Tongue (tissue), 2 donors: ENCODE results near the gene PANK1. TPM values are rescaled to one million over a fixed set of nuclear protein-coding genes. Genes with fewer than 3 reads are reported as not detected.
A peak's percentile ranks its signal among the peaks of the same experiment; 100 is the strongest.
"Not testable (repeated sequence)": the region's sequence is repeated elsewhere in the genome, so short reads cannot be mapped to it uniquely, and the experiment has no call there.

ENCODE experiments used
- DNase-seq: peaks from one replicate; pipeline ENCODE4 v3.0.0-alpha.2; 2015
- total RNA-seq: library from RNA; depleted of rRNA; stranded (reverse); fragments of >200 nt; gene quantifications from one replicate; pipeline ENCODE4 v1.2.3, GENCODE V29; 2014

The PANK1 gene
- total RNA-seq, 1 donor from 2014 or later: 27.3 TPM

- no peak for DNase-seq
Measured at GRCh38 chr10:89566992-89567391, 78.0 kb downstream of the PANK1 start.

GRCh38 chr10:89566095-89566950 is 78.7 kb downstream of the PANK1 start:
- DNase-seq: no peak

GRCh38 chr10:89565180-89565579 is 79.9 kb downstream of the PANK1 start:
- no peak for DNase-seq

- peak; percentile 76 for DNase-seq
Measured at GRCh38 chr10:89563861-89564478, 81.1 kb downstream of the PANK1 start.

DNA sequence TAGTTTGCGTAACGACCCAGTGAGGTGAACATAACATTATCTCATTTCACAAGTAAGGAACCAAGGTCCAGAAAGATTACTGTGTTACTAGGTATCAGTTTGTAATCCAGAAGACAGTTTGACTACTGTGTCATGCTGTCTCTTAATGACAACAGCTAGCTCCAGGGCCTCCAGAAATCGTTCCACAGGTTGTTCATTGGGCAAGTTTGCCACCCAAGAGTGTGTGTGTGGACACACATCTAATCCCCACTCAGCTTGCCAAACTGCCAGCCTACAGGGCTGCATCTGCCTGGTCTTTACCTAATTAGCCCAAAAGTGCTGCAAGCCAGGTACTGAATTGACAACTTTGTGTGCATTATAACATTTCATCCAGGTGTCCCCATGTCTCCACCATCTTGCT is 81.7 kb downstream of the PANK1 start:
- DNase-seq: no peak

DNA sequence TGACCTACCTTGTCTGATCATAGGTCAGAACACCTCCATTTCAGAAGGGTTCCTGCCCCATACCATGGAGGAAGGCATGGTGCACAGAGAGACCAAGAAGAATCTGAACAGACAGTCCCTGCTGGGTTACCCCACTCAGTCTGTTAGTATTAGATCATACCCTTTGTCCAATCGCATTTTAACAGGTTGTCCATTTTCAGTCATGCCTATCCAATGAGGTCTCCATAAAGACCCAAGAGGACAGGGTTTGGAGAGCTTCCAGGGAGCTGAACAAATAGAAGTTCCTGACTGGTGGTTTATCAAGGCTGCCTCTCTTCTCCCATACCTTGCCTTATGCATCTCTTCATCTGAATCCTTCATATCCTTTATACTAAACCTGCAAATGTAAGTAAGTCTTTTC is 88.4 kb downstream of the PANK1 start:
- no peak for DNase-seq

DNA sequence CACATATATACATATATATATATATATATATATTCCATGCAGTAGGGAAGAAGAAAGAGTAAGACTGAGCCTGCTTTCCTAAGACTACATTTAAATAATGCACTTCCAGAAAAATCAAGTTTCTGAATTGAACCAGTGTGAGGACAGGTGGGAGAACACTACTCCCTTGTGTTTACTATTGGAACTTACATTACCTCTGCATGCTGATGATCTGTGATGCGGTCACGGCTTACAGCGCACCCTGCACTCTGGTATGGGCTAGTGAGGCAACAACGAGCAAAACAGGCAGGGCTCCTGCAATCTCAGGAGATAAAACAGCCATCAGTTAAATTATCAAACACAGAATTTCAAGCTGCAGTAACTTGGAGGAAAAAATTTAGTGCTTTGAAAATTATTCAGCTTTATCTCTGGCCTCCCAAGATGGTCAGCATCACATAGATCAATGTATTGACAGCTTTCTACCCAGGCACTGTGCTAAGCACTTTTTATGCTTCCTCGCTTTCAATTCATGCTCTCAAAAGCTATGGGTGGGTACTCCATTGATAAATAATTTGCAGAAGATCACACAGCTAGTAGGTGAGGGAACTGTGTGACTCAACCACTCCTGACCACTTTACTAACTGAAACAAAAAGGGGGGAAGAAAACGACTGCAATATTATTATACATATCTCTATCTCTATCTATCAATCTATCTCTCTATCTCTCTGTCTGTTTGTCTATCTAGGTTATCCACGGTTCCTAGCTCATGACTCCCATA is 89.2 kb downstream of the PANK1 start:
- no peak for DNase-seq

DNA sequence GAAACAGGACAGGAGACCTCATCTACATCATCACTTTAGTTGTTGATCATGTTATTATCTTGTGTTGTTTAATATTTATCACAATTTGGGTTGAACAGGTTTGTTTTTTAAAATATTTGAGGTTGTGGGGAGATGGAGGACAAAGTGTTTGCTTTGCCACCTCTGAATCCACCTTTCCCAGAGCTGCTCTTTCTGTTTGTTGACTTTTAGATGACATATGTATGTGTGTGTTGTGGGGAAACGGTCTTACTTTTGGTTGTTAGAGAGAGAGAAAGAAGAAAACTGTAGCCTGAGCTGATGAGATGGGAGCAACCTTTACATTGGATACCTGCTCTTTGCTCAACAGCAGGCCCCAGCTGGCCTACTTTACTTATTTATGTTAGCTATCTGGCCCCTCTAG is 90.6 kb downstream of the PANK1 start:
- DNase-seq: no peak

DNA sequence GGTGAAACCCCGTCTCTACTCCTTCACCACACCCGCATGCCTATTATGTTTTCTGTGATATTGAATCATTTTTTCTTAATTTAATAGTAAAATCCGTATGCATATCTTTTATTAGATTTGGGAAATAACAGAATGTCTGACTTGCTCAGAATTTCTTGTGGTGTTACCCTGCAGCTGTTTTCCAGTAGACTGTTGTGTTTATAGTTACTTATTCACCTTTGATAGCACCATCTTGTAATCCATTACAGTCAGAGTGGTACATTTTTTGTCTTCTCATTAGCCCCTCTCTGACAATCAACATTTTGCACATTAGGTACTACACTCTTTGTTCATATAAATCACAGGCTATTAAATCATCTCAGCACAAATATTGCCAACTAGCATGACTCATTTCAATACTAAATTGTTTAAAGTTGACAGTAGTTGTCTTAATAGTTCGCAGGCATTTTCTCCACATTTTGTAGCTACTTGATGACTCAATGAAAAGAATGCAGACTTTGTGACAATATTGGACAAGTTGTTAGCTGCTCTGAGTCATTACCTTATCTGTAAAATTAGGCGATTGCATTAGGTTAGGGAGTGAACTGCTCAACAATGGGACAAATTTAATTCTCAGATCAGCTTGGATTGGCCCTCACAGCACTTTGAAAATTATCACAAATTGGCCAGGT is 91.8 kb downstream of the PANK1 start:
- DNase-seq: no peak

DNA sequence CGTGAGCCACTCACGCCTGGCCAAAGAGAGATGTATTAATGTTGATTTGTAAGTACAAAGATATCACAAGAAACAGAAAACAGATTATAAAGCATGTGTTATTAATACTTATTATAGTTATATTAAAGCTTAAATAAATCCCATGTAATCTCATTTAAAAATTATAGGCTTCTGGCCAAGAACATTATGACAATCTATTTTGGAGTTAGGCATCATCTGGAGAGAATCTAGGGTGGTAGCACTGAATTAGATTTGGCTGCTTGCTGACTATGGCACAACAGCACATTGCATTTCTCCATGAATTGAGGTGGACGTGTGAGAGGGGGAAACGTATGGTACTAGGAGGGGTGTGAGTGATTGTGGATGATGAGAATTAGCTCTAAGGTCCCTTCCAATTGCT is 92.8 kb downstream of the PANK1 start:
- no peak for DNase-seq

GRCh38 chr10:89550509-89550908 is 94.5 kb downstream of the PANK1 start:
- peak; percentile 31 for DNase-seq

DNA sequence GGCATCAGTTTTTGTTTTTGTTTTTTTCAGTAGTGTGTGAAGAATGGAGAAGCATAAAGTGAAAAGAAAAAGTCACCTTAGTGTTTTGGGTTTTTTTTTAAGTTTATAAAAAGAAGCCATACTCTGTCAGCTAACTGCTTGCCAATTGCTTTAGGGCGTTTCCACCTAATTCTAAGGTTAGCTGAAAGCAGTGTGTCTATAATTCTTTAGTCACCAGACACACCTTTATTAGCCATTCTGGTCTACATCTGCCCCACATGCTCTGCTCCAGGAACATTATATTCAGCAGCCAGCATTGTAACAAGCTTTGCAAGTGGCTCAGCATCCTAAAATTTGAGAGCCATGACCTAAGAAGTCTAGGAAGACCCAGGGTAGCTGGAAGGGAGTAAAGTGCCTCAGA is 95.5 kb downstream of the PANK1 start:
- no peak for DNase-seq

- no peak for DNase-seq
Measured at GRCh38 chr10:89548673-89549072, 96.4 kb downstream of the PANK1 start.

- DNase-seq: no peak
Measured at GRCh38 chr10:89547853-89548513, 97.1 kb downstream of the PANK1 start.

- DNase-seq: not testable (repeated sequence)
Measured at GRCh38 chr10:89546651-89547050, 98.4 kb downstream of the PANK1 start.

GRCh38 chr10:89543841-89544240 is 101.2 kb downstream of the PANK1 start:
- no peak for DNase-seq

- no peak for DNase-seq
Measured at GRCh38 chr10:89540420-89540949, 104.6 kb downstream of the PANK1 start.

DNA sequence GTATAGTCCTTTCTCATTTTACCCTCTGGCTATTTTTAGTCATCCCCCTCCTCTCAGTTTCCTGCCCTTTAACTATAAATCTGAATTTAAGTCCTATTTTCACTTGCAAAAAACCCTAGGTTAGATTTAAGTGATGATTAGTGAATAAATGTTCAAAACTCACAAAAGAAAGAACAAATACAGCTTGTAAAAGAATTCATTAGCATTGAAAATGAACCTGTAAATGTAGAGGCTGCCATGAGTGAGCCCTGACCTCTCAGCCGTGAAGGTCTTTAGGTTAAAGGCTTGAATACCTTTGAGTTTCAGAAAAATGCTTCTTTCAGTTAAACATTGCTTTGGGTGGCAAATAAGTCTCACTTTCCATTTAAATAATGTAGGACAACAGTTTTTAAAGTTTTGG is 107.7 kb downstream of the PANK1 start:
- no peak for DNase-seq

- DNase-seq: no peak
Measured at GRCh38 chr10:89536013-89536354, 109.1 kb downstream of the PANK1 start.

GRCh38 chr10:89535171-89536012 is 109.7 kb downstream of the PANK1 start, which contains the start of gene SLC16A12:
Gene SLC16A12 (minus strand): TSS chr10:89535594. CDS start chr10:89462578, 73,016 bp downstream.
- DNase-seq: peak; percentile 64

DNA sequence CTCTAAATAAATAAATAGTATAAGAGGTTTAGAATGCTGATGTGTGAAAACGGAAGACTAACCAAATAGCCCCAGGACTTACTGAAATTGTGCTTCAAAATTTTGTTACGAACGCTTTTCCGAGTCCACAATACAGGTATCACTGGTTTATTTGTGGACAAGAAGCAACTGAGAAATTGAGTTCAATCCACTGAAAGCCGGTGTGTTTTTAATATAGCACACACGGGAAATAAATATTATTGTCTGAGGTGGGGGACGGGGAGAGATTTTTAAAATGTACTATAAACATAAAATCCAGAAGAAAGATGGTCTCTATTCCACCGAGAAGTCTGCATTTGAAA is 110.2 kb downstream of the PANK1 start:
- no peak for DNase-seq
